ENCODE results near the gene SAMD13. TPM values are rescaled to one million over a fixed set of nuclear protein-coding genes. Genes with fewer than 3 reads are reported as not detected.
A peak's percentile ranks its signal among the peaks of the same experiment; 100 is the strongest.

SAMD13 gene
- total RNA-seq, 1 donor from 2014 or later: 1.9 TPM

DNA sequence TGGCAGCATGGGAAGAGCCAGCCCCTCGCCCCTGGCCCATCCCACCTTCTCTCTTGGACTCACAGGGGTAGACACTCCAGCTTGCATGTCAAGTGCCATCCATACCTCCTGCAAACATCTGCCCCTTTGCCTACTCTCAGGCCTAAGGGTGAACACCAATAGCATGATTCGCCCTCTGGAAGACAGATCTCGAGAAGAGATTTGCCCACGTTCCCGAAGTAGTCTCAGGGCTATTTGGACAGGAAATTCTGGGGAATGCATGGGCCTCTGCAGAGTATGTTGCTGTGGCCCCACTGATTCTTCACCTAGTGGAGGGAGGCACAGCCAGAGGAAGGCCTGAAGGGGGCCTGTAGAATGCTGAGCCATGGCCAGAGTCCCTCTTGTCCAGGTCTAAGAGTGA is 66.9 kb downstream of the SAMD13 start:
- H3K36me3 ChIP-seq (ENCODE audit: control insufficient read depth, insufficient read depth, low read length): no peaks in the 10 kb centered on the region
- H3K27me3 ChIP-seq (ENCODE audit: control insufficient read depth, insufficient read depth, low read length): no peaks in the 10 kb centered on the region
- H3K4me3 ChIP-seq (ENCODE audit: low read depth, low read length): no peak overlapping the region
- TF ChIP-seq, protein P1, sequence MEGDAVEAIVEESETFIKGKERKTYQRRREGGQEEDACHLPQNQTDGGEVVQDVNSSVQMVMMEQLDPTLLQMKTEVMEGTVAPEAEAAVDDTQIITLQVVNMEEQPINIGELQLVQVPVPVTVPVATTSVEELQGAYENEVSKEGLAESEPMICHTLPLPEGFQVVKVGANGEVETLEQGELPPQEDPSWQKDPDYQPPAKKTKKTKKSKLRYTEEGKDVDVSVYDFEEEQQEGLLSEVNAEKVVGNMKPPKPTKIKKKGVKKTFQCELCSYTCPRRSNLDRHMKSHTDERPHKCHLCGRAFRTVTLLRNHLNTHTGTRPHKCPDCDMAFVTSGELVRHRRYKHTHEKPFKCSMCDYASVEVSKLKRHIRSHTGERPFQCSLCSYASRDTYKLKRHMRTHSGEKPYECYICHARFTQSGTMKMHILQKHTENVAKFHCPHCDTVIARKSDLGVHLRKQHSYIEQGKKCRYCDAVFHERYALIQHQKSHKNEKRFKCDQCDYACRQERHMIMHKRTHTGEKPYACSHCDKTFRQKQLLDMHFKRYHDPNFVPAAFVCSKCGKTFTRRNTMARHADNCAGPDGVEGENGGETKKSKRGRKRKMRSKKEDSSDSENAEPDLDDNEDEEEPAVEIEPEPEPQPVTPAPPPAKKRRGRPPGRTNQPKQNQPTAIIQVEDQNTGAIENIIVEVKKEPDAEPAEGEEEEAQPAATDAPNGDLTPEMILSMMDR (IDR thresholded peaks at IDR 0.05; ENCODE audit: insufficient read depth, low read length, poor library complexity, severe bottlenecking): no peak
- no peak for DNase-seq (ENCODE audit: low read depth)

DNA sequence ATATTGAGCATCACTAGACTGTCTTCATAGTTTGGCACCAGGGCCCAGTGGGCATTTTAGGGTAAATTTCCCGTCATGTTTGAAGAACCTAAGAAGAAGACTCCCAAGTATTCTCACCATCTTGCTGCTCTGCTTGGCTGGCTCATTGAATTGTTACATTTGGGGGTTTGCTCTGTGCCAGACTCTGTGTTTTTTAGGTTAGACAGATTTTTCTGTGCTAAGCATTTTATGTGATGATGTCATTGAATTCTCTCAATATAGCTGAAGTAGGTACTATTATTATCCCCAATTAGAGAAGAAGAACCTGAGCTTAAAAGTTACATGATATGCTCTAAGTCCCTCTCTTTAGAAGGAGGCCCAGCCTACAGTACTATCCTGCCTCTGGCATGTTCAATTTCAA is 68.8 kb downstream of the SAMD13 start:
- DNase-seq (ENCODE audit: low read depth): no peak
- no peak overlapping the region for H3K4me3 ChIP-seq (ENCODE audit: low read depth, low read length)
- TF ChIP-seq, protein P1 (IDR thresholded peaks at IDR 0.05; ENCODE audit: insufficient read depth, low read length, poor library complexity, severe bottlenecking): no peak
- no peaks in the 10 kb centered on the region for H3K36me3 ChIP-seq (ENCODE audit: control insufficient read depth, insufficient read depth, low read length)
- H3K27me3 ChIP-seq (ENCODE audit: control insufficient read depth, insufficient read depth, low read length): no peaks in the 10 kb centered on the region

DNA sequence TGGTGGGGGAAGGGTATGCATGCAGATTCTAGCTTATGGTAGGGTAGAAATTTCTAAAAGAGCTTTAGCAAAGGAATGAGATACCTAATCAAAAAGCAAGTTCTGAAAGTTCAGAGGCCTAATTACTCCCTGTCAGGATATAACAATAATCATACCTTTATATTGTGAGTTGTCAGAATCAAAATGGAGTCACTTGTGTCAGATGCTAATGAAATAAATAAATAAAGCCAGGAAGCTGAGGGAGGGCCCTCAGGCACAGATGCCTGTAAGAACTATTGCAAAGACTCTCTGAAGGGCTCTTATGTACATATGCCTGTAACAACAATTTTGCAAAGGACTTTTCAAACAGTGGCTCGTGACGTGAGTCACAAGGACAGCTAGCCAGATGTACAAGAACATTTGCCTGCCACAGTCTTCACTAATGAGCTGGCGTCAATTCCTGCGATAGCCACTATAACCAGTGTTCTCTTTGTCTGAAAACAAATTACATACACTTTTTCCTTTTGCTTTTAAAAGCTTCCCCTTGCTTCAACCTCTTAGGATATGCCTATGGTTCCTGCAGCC is 69.4 kb downstream of the SAMD13 start:
- DNase-seq (ENCODE audit: low read depth): peak; percentile 35
- H3K4me3 ChIP-seq (ENCODE audit: low read depth, low read length): no peak overlapping the region
- H3K36me3 ChIP-seq (ENCODE audit: control insufficient read depth, insufficient read depth, low read length): no peaks in the 10 kb centered on the region
- H3K27me3 ChIP-seq (ENCODE audit: control insufficient read depth, insufficient read depth, low read length): no peaks in the 10 kb centered on the region
- TF ChIP-seq, protein P1 (IDR thresholded peaks at IDR 0.05; ENCODE audit: insufficient read depth, low read length, poor library complexity, severe bottlenecking): no peak

DNA sequence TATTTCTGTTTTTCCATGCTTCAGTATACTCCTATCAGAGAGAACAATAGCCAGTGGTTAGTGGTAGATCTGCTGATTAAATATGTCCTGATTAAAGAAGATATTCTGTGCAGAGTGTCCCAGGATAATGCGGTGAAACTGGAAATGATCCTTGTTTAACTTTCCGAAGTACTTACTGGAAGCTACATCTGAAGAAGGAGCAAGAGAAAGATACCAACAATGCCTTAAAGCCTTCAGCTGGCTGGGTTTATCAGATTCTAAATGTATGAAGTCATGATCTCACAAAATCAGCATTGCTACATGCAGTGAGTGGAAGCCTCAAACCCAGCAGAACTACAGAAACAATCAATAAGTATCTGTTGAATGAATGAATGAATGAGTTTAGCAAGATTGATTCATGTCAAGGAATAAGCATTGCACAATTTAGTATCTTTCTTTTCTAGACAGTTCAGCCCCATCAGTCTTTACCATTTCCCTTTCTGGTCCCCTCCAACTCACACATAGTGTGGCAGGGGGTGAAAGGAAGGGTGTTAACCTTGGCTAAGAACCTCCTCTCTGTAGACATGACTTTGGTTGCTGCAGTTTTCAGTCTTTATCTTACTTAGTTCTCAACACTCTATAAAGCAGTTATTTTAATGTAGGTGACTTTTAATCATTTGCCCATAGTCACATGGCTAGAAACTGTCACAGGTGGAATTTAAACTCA is 72.1 kb downstream of the SAMD13 start:
- no peak overlapping the region for H3K4me3 ChIP-seq (ENCODE audit: low read depth, low read length)
- TF ChIP-seq, protein P1 (IDR thresholded peaks at IDR 0.05; ENCODE audit: insufficient read depth, low read length, poor library complexity, severe bottlenecking): no peak
- H3K36me3 ChIP-seq (ENCODE audit: control insufficient read depth, insufficient read depth, low read length): no peaks in the 10 kb centered on the region
- no peak for DNase-seq (ENCODE audit: low read depth)
- H3K27me3 ChIP-seq (ENCODE audit: control insufficient read depth, insufficient read depth, low read length): no peaks in the 10 kb centered on the region

DNA sequence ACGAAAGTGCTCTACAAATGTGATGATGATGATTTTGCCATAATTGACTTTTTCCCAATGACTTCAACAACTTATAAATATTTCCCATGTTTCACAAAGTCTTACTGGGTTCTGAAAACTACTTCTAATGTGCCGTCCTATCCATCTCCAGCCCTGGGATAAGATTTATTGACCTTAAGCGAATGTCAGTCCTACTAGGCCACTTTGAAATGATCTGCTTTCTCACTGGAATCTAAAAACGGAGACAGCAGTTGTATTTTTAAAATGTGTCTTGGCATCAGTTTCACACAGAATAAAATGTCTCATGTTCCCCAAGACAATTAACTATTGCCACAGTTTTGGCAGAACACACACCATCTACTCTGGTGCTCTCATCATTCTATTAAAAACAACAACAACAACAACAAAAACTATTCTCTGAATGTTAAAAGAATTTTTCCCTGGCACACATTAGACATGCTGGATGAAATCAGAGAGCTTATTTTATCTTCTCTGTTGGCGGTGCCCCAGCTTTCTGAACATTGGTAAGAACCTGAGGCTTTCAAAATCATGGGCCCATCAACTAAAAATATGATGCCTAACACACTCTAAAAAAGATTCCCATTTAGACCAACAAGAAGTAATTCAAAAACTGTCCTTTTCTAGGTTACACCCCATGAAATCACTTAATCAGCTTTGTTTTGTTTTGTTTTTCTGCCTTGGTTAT is 73.6 kb downstream of the SAMD13 start:
- TF ChIP-seq, protein P1 (IDR thresholded peaks at IDR 0.05; ENCODE audit: insufficient read depth, low read length, poor library complexity, severe bottlenecking): no peak
- DNase-seq (ENCODE audit: low read depth): no peak
- no peak overlapping the region for H3K4me3 ChIP-seq (ENCODE audit: low read depth, low read length)

More for the DNA sequence above, 73.6 kb downstream of the SAMD13 start:
- no peaks in the 10 kb centered on the region for H3K36me3 ChIP-seq (ENCODE audit: control insufficient read depth, insufficient read depth, low read length)
- no peaks in the 10 kb centered on the region for H3K27me3 ChIP-seq (ENCODE audit: control insufficient read depth, insufficient read depth, low read length)
